ENCODE data around the gene TAB2. TPM values are rescaled to one million over a fixed set of nuclear protein-coding genes. Genes with fewer than 3 reads are reported as not detected.
"Not testable (repeated sequence)": the region's sequence is repeated elsewhere in the genome, so short reads cannot be mapped to it uniquely, and the experiment has no call there.

TAB2 gene
- polyA plus RNA-seq, 10 donors, result 51.0 to 71.2 (median 59.7) TPM

GRCh38 chr6:149305372-149305771 lies 12.1 kb upstream of the TAB2 start:
- no peak for DNase-seq

DNA sequence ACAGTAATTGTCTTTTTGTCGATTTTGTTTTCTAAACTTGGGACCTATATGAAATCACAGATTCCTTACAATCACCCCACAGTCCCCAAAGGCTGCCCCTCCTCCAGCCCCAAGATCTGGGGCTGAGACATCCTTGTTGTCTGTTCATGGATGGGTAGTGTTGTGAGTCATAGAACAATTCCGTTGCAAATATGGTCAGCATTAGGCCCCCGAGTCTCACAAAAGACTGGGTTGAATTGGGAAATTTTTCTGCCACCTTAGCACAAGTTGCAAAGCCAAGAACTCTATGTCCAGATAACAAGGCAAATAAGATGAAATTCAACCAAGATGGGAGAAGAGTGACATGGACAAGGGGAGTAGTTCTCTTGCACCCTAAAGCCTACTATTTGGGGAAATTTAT lies 10.5 kb upstream of the TAB2 start:
- no peak for DNase-seq

- DNase-seq, result no peak
These were observed 6.2 kb upstream of the TAB2 start for GRCh38 chr6:149311293-149311692.

DNA sequence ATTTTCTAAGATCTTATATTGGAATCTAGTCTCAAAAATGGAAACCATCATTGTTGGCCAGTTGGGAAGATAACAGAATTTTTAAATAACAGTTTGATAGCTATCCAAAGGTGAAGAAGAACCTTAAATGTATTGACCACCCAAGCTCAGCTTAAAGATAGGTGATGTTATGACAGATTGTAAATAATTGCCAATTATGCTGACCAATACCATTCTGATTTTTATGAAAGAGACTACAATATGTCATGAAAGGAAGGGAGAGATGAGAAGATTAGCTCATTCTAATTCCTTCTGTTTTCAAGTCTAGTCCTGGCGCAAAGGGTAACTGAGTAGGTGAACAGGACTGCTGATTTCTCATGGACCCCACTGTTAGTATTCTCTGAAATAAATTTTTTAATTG lies 5.7 kb upstream of the TAB2 start:
- DNase-seq, result no peak

DNA sequence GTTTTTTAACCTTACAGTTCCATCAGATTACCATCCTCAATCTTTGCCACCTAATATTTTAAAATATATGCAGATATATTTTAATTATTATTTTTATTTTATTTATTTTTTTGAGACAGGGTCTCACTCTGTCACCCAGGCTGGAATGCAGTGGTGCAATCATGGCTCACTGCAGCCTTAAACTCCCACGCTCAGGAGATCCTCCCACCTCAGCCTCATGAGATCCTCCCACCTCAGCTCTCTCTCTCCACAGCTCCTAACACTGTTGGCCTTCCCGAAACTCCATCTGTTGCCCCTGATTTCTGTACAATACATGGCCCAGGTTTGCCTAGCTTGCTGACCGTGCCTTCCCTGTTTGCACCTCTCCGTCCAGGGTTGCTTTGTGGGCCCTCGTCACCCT lies 4.4 kb upstream of the TAB2 start:
- no peak for DNase-seq

DNA sequence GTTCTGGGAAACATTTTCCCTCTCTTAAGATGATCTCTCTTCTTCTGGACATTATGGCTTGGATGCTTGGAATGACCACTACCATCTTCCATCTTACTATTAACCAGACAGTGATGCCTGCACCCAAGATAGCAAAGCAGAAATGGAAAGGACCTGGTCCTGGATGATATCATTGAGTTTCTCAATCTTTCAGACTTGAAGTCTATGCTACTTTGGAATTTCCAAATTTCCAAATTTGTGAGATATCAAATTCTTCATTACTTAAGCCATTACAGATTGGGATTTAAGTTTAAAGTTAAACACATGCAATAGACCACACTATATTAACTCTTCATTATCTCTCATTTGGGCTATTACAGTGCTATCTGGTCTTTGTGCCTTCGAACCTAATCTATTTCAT lies 3.7 kb upstream of the TAB2 start:
- DNase-seq, result no peak

GRCh38 chr6:149314325-149314905 lies 3.1 kb upstream of the TAB2 start:
- DNase-seq, result no peak

DNA sequence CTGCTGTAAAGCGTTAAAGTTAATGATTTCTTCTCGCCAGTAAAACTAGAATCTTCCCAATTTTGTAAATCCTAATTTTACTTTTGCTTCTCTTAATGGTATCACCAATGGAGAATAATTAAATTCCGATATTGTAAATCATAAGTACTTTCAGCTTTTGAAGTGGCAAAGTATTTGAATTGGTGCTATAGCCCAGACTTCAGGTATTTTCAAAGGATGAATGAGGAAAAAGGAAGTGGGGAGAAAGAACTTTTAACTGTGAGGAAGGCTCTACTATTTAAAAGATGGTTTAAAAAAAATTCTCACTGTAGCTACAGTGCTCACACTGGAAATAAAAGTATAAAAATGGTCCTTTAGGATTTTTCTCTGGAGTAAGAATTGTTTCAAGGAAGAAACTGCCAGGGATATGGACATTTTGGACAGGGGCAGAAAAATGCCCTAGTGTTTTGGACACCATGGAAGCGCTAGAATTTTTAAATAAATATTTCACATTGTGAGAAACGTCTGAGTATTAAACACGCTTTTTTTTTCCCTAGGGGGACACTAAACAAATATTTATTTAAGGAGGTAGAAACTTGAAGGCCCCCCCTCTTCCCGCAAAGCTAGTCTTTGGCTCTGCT lies 1.3 kb upstream of the TAB2 start:
- no peak for DNase-seq

- DNase-seq, result peak; percentile 93 to 97 (median 95)
These were observed 520 bp upstream of the TAB2 start for GRCh38 chr6:149316740-149317643.

GRCh38 chr6:149318581-149319286 lies 1.2 kb downstream of the TAB2 start:
- DNase-seq, result peak; percentile 17 to 69 (median 30)

- peak in 1 of 3 donors; percentile 29 for DNase-seq
These were observed 1.9 kb downstream of the TAB2 start for GRCh38 chr6:149319422-149319821.

- DNase-seq, result not testable (repeated sequence)
These were observed 2.5 kb downstream of the TAB2 start for GRCh38 chr6:149320016-149320415.

DNA sequence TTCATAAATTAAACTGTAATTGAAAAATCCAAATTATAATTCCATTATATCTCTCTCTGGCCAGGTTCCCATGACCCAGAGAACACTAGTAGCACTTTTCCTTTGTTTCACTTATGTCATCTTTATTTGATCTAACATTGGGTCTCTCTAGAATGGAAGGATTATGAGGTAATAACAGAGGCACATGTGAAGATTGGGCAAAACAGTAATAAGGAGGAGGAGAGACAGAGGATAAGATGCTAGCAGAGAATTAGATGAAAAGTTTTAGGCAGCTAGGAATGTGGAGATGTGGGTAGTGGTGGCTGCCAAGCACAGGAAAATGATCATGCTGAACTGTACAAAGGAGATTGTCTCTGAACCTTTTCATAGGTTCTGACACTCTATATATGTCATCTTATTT lies 3.3 kb downstream of the TAB2 start:
- no peak for DNase-seq

DNA sequence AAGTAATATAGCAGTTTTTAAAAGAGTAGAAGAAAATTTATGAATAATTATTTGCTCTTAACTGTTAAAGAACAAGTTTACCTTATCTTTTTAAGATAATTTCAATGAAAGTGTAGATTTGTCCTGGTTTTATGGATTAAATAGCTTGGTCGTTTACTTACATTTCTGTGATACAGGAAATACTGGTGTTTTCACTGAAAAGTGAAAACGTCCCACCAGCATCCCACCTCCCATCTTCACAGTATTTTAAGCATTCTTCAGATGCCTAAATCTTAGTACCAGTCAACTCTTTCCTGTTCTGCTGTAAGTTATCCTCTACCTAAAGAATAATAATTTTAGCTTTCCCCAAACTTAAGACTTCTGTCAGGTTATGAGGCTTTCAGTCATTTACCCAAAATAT lies 5.8 kb downstream of the TAB2 start:
- DNase-seq, result no peak

- no peak for DNase-seq
These were observed 6.4 kb downstream of the TAB2 start for GRCh38 chr6:149323925-149324324.

DNA sequence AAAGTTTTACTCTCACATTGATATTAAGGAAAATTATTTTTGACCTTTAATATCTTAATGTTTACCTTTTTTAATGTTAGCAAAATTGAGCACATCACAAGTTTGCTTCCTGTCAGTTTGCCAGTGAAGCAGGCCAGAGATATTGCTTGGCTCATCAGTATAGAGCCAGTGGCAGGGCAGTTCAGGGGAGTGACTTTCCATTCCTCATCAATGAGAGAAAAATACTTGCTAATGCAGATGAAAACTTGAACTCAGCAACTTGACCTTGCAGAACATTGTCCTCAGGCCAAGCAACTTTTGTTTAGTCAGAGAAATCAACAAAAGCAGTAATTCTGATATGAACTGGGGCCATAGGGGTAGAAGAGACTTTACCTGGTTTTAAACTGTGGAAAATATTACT lies 6.9 kb downstream of the TAB2 start:
- DNase-seq, result no peak

DNA sequence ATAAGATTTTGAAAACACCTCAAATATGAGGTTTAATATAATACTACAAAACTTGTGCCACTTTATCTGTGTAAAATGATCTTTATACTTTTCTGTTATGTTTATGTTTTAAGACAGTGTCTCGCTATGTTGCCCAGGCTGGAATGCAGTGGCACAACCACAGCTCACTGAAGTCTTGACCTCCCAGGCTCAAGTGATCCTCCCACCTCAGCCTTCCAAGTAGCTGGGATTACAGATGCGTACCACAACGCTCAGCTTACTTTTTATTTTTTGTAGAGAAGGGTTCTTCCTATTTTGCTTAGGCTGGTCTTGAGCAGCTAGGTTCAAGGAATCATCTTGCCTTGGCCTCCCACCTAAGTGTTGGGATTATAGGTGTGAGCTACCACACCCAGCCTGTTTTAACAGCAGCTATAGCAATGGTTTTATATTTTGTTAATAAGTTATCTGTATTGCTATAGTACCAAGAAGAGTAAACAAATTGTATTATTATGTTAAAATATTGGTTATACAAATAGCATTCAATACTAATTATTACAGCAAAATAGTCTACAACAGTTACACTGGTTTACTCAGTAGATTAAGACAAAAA lies 8.2 kb downstream of the TAB2 start:
- no peak for DNase-seq

- DNase-seq, result no peak
These were observed 10.1 kb downstream of the TAB2 start for GRCh38 chr6:149327638-149328037.

GRCh38 chr6:149328083-149328482 lies 10.6 kb downstream of the TAB2 start:
- no peak for DNase-seq

- DNase-seq, result no peak
These were observed 12.0 kb downstream of the TAB2 start for GRCh38 chr6:149329529-149329928.

GRCh38 chr6:149330133-149330532 lies 12.6 kb downstream of the TAB2 start:
- DNase-seq, result no peak
